ENCODE data around the gene NUP62.

The NUP62 gene

GRCh38 chr19:49937750-49938381 is 8.6 kb upstream of the NUP62 start:
- TF ChIP-seq CTCF (IDR thresholded peaks at IDR 0.05; ENCODE audit: low read depth, low read length) = peak; percentile 82
- peak overlapping the region; percentile 54 for H3K4me3 ChIP-seq (ENCODE audit: low read depth, low read length)

DNA sequence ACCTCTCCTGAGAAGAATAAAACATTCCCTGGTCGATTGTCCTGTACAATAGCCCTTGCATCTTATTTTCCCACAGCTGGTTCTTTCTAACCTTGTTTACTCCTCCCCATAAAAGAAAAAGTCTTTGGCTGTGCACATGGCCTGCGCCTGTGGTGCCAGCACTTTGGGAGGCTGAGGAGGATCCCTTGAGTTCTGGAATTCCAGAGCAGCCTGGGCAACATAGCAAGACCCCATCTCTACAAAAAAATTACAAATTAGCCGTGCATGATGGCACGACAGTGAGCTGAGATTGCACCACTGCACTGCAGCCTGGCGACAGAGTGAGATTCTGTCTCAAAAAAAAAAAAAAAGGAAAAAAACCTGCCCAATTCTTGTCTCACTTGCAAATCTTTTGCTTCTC is 7.2 kb upstream of the NUP62 start:
- no peak overlapping the region for H3K4me3 ChIP-seq (ENCODE audit: low read depth, low read length)
- no peak for TF ChIP-seq CTCF (IDR thresholded peaks at IDR 0.05; ENCODE audit: low read depth, low read length)

GRCh38 chr19:49933643-49934042 is 4.3 kb upstream of the NUP62 start:
- no peak for TF ChIP-seq CTCF (IDR thresholded peaks at IDR 0.05; ENCODE audit: low read depth, low read length)

DNA sequence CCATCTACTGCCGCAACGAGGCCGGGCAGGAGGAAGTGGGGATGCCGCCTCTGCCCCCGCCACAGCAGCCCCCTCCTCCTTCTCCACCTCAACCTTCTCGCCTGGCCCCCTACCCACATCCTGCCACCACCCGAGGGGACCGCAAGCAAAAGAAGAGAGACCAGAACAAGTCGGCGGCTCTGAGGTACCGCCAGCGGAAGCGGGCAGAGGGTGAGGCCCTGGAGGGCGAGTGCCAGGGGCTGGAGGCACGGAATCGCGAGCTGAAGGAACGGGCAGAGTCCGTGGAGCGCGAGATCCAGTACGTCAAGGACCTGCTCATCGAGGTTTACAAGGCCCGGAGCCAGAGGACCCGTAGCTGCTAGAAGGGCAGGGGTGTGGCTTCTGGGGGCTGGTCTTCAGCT is 3.4 kb upstream of the NUP62 start:
- H3K4me3 ChIP-seq (ENCODE audit: low read depth, low read length) = no peak overlapping the region
- no peak for TF ChIP-seq CTCF (IDR thresholded peaks at IDR 0.05; ENCODE audit: low read depth, low read length)

More at GRCh38 chr19:49933643-49934042, 4.3 kb upstream of the NUP62 start:
- no peak overlapping the region for H3K4me3 ChIP-seq (ENCODE audit: low read depth, low read length)

GRCh38 chr19:49932041-49932451 is 2.7 kb upstream of the NUP62 start:
- H3K4me3 ChIP-seq (ENCODE audit: low read depth, low read length) = no peak overlapping the region
- no peak for TF ChIP-seq CTCF (IDR thresholded peaks at IDR 0.05; ENCODE audit: low read depth, low read length)

DNA sequence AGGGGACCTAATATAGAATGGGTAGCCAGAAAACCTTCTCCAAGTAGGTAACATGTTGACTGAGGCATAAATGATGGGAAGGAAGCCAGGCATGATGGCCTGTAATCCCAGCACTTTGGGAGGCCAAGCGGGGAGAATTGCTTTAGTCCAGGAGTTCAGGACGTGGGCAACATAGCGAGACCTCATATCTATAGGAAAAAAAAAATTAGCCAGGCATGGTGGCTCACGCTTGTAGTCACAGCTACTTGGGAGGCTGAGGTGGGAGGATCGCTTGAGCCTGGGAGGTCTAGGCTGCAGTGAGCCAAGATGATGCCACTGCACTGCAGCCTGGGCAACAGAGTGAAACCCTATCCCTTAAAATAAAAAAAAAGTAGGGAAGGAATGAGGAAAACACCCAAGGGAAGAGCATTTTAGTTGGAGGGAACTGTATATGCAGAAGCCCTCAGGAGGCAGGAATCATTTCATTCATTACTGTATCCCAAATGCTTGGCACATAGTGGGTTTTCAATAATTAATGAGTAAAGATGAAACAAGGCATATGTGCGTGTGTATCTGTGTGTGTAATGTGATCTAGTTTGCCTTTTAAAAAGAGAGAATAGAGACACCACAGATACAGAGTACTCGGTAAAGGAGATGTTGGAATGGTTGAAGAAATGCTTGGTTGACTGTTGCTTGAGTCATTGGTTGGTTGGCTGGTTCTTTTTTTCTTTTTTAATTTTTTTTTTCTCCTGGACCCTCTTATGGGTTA is 2.2 kb upstream of the NUP62 start:
- TF ChIP-seq CTCF (IDR thresholded peaks at IDR 0.05; ENCODE audit: low read depth, low read length) = no peak
- no peak overlapping the region for H3K4me3 ChIP-seq (ENCODE audit: low read depth, low read length)

GRCh38 chr19:49930483-49931011 is 1.2 kb upstream of the NUP62 start:
- no peak overlapping the region; the same call in 1 of the 2 replicates for H3K4me3 ChIP-seq (ENCODE audit: low read depth, low read length)
- no peak for TF ChIP-seq CTCF (IDR thresholded peaks at IDR 0.05; ENCODE audit: low read depth, low read length)
